HK-2 (cell line): ENCODE results near the gene ROS1.
A peak's percentile ranks its signal among the peaks of the same experiment; 100 is the strongest.
"Not testable (repeated sequence)": the region's sequence is repeated elsewhere in the genome, so short reads cannot be mapped to it uniquely, and the experiment has no call there.

ENCODE experiments used
- DNase-seq: peaks from one replicate; pipeline ENCODE4 v3.0.0-alpha.2; 2018; ENCODE audit not compliant: unreplicated experiment

The ROS1 gene

DNA sequence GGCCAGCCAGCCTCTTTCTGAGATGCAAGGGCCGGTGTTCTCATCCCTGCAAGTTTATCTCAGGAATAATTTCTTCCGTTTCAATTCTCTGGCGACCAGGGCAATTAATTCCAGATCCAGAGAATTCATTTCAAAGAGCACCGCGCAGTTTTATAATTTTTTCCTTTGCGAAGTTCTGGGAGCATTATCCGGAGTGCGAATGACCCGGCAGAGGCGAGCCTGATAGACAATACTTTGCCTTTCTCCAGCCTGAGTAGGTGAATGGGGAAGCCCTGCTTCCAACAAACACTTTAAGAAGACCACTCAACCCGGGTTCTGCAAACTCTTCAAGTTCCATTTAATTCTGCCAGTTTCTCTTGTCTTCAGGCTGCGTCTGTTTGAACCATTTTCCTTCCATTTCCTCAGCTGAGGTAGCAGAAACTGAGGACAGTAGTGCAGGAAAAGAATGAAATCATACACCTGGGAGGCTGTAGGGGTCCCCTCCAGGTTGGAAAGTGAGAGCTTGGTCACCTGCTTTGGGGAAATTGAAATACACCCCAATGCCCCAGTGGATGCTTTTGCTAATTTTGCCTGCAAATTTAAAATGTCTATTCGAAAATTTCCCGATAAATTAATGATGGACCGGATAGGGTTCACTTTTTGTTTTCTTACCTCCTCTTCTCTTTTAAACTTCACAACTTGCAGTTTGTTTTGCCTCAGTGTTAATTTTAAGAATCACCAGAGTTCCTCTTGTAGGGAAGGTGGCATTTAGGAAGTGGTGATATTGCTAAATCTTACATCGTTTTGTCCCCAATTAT lies 159.3 kb downstream of the ROS1 start:
- DNase-seq, result no peak

- DNase-seq, result peak; percentile 41
These were observed 160.1 kb downstream of the ROS1 start, which contains the start of gene VGLL2 for GRCh38 chr6:117265410-117266256. Gene VGLL2 (plus strand): TSS chr6:117265558. CDS start chr6:117265764, 206 bp downstream.

DNA sequence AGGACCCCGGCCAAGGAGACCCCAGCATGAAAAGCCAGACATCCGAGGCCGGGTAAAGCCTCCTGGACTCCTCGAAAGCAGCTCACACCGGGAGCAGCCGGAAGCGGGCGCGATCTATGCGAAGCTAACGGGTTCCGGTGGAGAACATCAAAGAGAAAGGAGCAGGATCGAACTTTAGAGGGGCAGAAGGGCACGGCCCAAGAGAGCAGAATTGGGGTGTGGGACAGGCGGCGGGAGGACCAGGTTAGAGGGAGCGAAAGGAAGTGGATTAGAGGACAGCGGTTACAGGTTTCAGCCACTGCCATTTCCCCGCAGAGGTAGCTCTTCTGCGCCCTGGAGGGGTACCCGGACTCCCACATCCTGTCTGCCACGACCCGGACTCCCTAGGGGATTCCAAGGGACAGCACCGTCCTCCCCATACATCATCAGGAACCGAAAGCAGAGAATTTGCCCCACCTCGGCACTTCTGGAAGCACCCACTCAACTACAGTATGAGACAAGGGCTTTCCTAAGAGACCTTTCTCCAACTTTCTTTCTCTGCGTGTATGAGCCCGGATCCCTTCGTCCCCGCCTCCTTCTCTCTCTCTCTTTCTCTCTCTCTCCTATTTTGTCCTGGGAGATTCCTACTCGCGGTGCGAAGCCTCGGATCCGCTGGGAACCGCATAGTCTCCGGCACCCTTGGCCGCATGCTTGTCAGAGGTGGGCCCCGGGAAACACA lies 160.9 kb downstream of the ROS1 start:
- no peak for DNase-seq

GRCh38 chr6:117264369-117264691 lies 161.4 kb downstream of the ROS1 start:
- DNase-seq, result no peak

GRCh38 chr6:117263353-117263927 lies 162.3 kb downstream of the ROS1 start:
- no peak for DNase-seq

GRCh38 chr6:117262799-117263198 lies 162.9 kb downstream of the ROS1 start:
- DNase-seq, result no peak

- no peak for DNase-seq
These were observed 172.0 kb downstream of the ROS1 start for GRCh38 chr6:117253785-117254184.

GRCh38 chr6:117244979-117245378 lies 180.8 kb downstream of the ROS1 start:
- not testable (repeated sequence) for DNase-seq

GRCh38 chr6:117244571-117244970 lies 181.2 kb downstream of the ROS1 start:
- DNase-seq, result not testable (repeated sequence)
